GM06990 (cell line): ENCODE results near the gene BTK.

ENCODE experiments used
- DNase-seq: peaks from one replicate; pipeline ENCODE4 v3.0.0-alpha.2; 2011; ENCODE audit not compliant: insufficient read length; ENCODE audit errors: extremely low read depth
- H3K27me3 ChIP-seq: replicated peaks from 2 replicates; pipeline ENCODE4 v1.6.0; 2011; ENCODE audit warnings: low read length; ENCODE audit not compliant: control insufficient read depth, insufficient read depth
- H3K36me3 ChIP-seq: 2 replicates; pipeline ENCODE4 v1.5.1; 2011; ENCODE audit warnings: low read length; ENCODE audit not compliant: control insufficient read depth, insufficient read depth
- H3K4me3 ChIP-seq: replicated peaks from 2 replicates; pipeline ENCODE4 v1.5.1; 2011; ENCODE audit warnings: low read depth, mild to moderate bottlenecking, control low read depth, low read length
- CTCF ChIP-seq: IDR thresholded peaks from 2 replicates; pipeline ENCODE4 v1.5.1; 2011; ENCODE audit warnings: low read length, control low read depth, mild to moderate bottlenecking, inconsistent platforms; ENCODE audit not compliant: insufficient read depth, poor library complexity, severe bottlenecking

Gene BTK

GRCh38 chrX:101368800-101369199, 17.2 kb downstream of the BTK start:
- no peak for TF ChIP-seq CTCF
- no peaks in the 10 kb centered on the region; the same call in 1 of the 2 replicates for H3K36me3 ChIP-seq
- no peak overlapping the region for H3K4me3 ChIP-seq
- DNase-seq: no peak
- no peaks in the 10 kb centered on the region for H3K27me3 ChIP-seq

GRCh38 chrX:101365301-101365795, 20.6 kb downstream of the BTK start:
- Histone ChIP-seq H3K4me3 (no peak overlapping the region), H3K27me3 (no peaks in the 10 kb centered on the region), H3K36me3 (peaks cover 3% of the 10 kb centered on the region)
- no peak for DNase-seq
- no peak for TF ChIP-seq CTCF

GRCh38 chrX:101362757-101363156, 23.2 kb downstream of the BTK start:
- no peaks in the 10 kb centered on the region for H3K27me3 ChIP-seq
- peaks cover 12% of the 10 kb centered on the region for H3K36me3 ChIP-seq
- no peak for DNase-seq
- no peak overlapping the region for H3K4me3 ChIP-seq
- no peak for TF ChIP-seq CTCF

GRCh38 chrX:101362116-101362515, 23.9 kb downstream of the BTK start:
- no peaks in the 10 kb centered on the region for H3K27me3 ChIP-seq
- H3K4me3 ChIP-seq: no peak overlapping the region
- TF ChIP-seq CTCF: no peak
- peaks cover 12% of the 10 kb centered on the region for H3K36me3 ChIP-seq
- DNase-seq: no peak

- no peak for TF ChIP-seq CTCF
- peaks cover 13% of the 10 kb centered on the region for H3K36me3 ChIP-seq
Observed at GRCh38 chrX:101360390-101360789, 25.6 kb downstream of the BTK start.

GRCh38 chrX:101359966-101360365, 26.0 kb downstream of the BTK start:
- Histone ChIP-seq H3K36me3 (peaks cover 13% of the 10 kb centered on the region), H3K27me3 (no peaks in the 10 kb centered on the region), H3K4me3 (no peak overlapping the region)
- DNase-seq: no peak
- no peak for TF ChIP-seq CTCF

More at GRCh38 chrX:101360390-101360789, 25.6 kb downstream of the BTK start:
- Histone ChIP-seq H3K4me3 (no peak overlapping the region), H3K27me3 (no peaks in the 10 kb centered on the region)
- no peak for DNase-seq
